DND-41 (cell line): ENCODE results near the gene ADNP.

ENCODE experiments used
- ATAC-seq: fragments of 200-7000 bp; cut with Tn5 transposase; 3 replicates; pipeline ENCODE4 v1.9.1; 2021; ENCODE audit warnings: low read depth; ENCODE audit not compliant: insufficient read depth
- DNase-seq: peaks from one replicate; pipeline ENCODE4 v3.0.0-alpha.2; 2020
- H2AFZ ChIP-seq: 2 replicates; pipeline ENCODE4 v1.6.0; 2012; ENCODE audit warnings: low read depth, low read length
- H3K27ac ChIP-seq: 2 replicates; pipeline ENCODE4 v1.5.1; 2012; ENCODE audit warnings: low read length, inconsistent platforms
- H3K27me3 ChIP-seq: fragments of 200-600 bp; sonication (generic); 2 replicates; pipeline ENCODE4 v1.6.0; 2012; ENCODE audit warnings: low read length, mild to moderate bottlenecking, inconsistent platforms; ENCODE audit not compliant: insufficient read depth, poor library complexity
- H3K36me3 ChIP-seq: 2 replicates; pipeline ENCODE4 v1.5.1; 2012; ENCODE audit warnings: low read length, inconsistent platforms; ENCODE audit not compliant: insufficient read depth
- H3K4me1 ChIP-seq: 2 replicates; pipeline ENCODE4 v1.5.1; 2012; ENCODE audit warnings: mild to moderate bottlenecking, low read length; ENCODE audit not compliant: insufficient read depth
- H3K4me2 ChIP-seq: 2 replicates; pipeline ENCODE4 v1.6.0; 2012; ENCODE audit warnings: mild to moderate bottlenecking, moderate library complexity, low read length, inconsistent platforms; ENCODE audit not compliant: insufficient read depth
- H3K4me3 ChIP-seq, 2 experiments: fragments of 200-600 bp in 1 of 2; shearing (Covaris generic) in 1 of 2; 2 replicates each; pipeline ENCODE4 v1.5.1; 2012 to 2016; ENCODE audit warnings: inconsistent platforms in 2 of 2, low read length in 2 of 2, mild to moderate bottlenecking in 2 of 2, low read depth in 1 of 2, moderate library complexity in 1 of 2
- H3K79me2 ChIP-seq: 2 replicates; pipeline ENCODE4 v1.6.0; 2012; ENCODE audit warnings: low read length, inconsistent platforms; ENCODE audit not compliant: insufficient read depth
- H3K9ac ChIP-seq: 2 replicates; pipeline ENCODE4 v1.6.0; 2012; ENCODE audit warnings: low read depth, mild to moderate bottlenecking, inconsistent platforms, low read length, moderate library complexity
- H3K9me3 ChIP-seq: 2 replicates; pipeline ENCODE4 v1.5.1; 2012; ENCODE audit warnings: low read length, moderate library complexity, mild to moderate bottlenecking, inconsistent platforms; ENCODE audit not compliant: insufficient read depth, severe bottlenecking
- H4K20me1 ChIP-seq: 2 replicates; pipeline ENCODE4 v1.6.0; 2012; ENCODE audit warnings: low read length; ENCODE audit not compliant: insufficient read depth
- EZH2 ChIP-seq: IDR thresholded peaks from 3 replicates; pipeline ENCODE4 v1.6.1; 2012; ENCODE audit warnings: borderline replicate concordance, low read depth, mild to moderate bottlenecking, moderate library complexity, low read length, inconsistent platforms; ENCODE audit not compliant: severe bottlenecking
- TF ChIP-seq, protein P1 (sequence below): IDR thresholded peaks from 2 replicates; pipeline ENCODE4 v1.5.1; 2012; ENCODE audit warnings: borderline replicate concordance, low read length, moderate library complexity, mild to moderate bottlenecking; ENCODE audit not compliant: poor library complexity, severe bottlenecking; ENCODE audit errors: extremely low read depth

The ADNP gene

DNA sequence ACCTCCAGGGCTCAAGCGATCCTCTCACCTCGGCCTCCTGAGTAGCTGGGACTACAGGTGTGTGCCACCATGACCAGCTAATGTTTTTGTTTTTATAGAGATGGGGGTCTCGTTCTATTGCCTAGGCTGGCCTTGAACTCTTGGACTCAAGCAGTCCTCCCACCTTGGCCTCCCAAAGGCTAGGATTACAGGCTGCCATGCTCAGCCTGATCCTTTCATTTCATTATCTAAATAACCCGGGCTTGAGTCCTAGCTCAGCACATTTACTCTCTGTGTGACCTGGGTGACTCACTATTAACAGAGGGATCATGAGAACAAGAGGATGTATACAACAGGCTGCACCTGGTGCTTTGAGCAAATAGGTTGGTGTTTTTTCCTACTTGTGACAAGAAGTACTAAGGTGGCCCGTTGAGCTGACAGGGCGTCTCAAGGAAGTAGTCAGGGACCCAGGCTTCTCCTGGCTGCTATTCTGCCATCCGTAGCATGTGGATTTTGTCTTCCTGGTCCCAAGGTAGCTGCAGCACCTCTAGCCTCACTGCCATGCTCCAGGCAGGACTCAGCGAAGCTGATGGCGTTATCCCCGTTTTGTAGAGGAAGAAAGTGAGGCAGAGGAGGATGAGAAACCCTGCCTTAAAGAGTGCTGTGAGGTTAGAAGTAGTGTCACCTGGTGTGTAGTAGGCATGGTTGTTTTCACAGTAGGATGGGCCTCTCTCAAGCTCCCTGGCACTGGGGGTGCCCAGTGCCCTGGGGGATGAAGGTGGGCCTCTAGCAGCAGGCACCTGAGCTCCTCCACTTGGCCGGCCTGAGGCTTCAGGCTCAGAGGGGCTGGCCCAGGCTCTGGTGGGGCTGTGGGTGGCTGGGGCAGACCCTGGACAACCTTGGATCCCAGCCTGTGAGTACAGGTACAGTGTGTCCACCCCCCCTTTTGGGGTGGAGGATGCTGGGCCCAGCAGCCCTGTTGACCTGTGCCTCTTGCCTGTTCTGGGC, 62.4 kb downstream of the ADNP start:
- H3K27ac ChIP-seq: no peak overlapping the region
- H3K79me2 ChIP-seq: no peaks in the 10 kb centered on the region
- TF ChIP-seq, protein P1, sequence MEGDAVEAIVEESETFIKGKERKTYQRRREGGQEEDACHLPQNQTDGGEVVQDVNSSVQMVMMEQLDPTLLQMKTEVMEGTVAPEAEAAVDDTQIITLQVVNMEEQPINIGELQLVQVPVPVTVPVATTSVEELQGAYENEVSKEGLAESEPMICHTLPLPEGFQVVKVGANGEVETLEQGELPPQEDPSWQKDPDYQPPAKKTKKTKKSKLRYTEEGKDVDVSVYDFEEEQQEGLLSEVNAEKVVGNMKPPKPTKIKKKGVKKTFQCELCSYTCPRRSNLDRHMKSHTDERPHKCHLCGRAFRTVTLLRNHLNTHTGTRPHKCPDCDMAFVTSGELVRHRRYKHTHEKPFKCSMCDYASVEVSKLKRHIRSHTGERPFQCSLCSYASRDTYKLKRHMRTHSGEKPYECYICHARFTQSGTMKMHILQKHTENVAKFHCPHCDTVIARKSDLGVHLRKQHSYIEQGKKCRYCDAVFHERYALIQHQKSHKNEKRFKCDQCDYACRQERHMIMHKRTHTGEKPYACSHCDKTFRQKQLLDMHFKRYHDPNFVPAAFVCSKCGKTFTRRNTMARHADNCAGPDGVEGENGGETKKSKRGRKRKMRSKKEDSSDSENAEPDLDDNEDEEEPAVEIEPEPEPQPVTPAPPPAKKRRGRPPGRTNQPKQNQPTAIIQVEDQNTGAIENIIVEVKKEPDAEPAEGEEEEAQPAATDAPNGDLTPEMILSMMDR: no peak
- no peak for TF ChIP-seq EZH2
- H2AFZ ChIP-seq: no peak overlapping the region
- ATAC-seq: no peak
- H3K9me3 ChIP-seq: no peaks in the 10 kb centered on the region
- H3K4me3 ChIP-seq: no peak overlapping the region
- H3K4me1 ChIP-seq: no peaks in the 10 kb centered on the region
- H3K4me2 ChIP-seq: no peak overlapping the region
- H4K20me1 ChIP-seq: peaks cover 1% of the 10 kb centered on the region; the same call in 1 of the 2 replicates
- no peaks in the 10 kb centered on the region for H3K36me3 ChIP-seq
- no peaks in the 10 kb centered on the region for H3K27me3 ChIP-seq
- H3K9ac ChIP-seq: no peak overlapping the region
- DNase-seq: no peak

- Histone ChIP-seq H4K20me1 (peaks cover 5% of the 10 kb centered on the region; the same call in 1 of the 2 replicates), H3K4me3 (no peak overlapping the region), H3K9ac (no peak overlapping the region), H3K27ac (no peak overlapping the region), H3K4me1 (no peaks in the 10 kb centered on the region), H2AFZ (no peak overlapping the region), H3K36me3 (no peaks in the 10 kb centered on the region), H3K79me2 (no peaks in the 10 kb centered on the region), H3K9me3 (no peaks in the 10 kb centered on the region), H3K27me3 (no peaks in the 10 kb centered on the region), H3K4me2 (no peak overlapping the region)
- DNase-seq (no peak), ATAC-seq (no peak)
- TF ChIP-seq, protein P1: no peak
- TF ChIP-seq EZH2: no peak
Observed at GRCh38 chr20:50867805-50868204, 63.4 kb downstream of the ADNP start.

GRCh38 chr20:50866831-50867230, 64.4 kb downstream of the ADNP start:
- DNase-seq (no peak), ATAC-seq (no peak)
- no peaks in the 10 kb centered on the region for H3K4me1 ChIP-seq
- H3K27me3 ChIP-seq: no peaks in the 10 kb centered on the region
- no peak overlapping the region for H3K4me3 ChIP-seq
- no peak overlapping the region for H3K4me2 ChIP-seq
- peaks cover 5% of the 10 kb centered on the region; the same call in 1 of the 2 replicates for H4K20me1 ChIP-seq
- H3K9me3 ChIP-seq: no peaks in the 10 kb centered on the region
- no peak overlapping the region for H3K27ac ChIP-seq
- H2AFZ ChIP-seq: no peak overlapping the region
- no peak overlapping the region for H3K9ac ChIP-seq
- TF ChIP-seq EZH2: no peak
- TF ChIP-seq, protein P1: no peak
- no peaks in the 10 kb centered on the region for H3K36me3 ChIP-seq
- no peaks in the 10 kb centered on the region for H3K79me2 ChIP-seq
